ENCODE results near the gene USP4. TPM values are rescaled to one million over a fixed set of nuclear protein-coding genes. Genes with fewer than 3 reads are reported as not detected.

USP4 gene
- total RNA-seq, 1 donor from 2014 or later: 55.0 TPM

DNA sequence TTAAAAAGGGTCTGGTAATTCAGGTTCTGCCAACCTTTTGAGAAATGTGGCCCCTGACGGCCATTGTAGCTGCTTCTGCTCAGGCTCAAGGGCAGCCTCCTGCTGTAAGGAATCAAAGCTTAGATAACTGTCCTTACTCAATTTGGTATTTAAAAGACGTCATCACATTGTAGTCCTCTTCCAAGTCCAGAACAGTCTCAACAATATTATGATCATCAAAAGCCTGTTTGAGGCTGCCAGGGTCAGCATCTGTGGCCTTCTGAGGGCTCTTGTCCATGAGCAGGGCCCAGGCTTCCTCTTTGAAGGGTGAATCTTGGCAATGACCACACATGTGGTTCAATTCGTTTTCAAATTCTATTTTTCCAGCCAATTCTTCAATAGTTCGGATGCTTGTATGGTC, 68.8 kb downstream of the USP4 start:
- Mint-ChIP-seq H3K36me3 (ENCODE audit: low read depth, unreplicated experiment) (no peaks in the 10 kb centered on the region), H3K4me1 (ENCODE audit: unreplicated experiment) (peaks cover 10% of the 10 kb centered on the region), H3K27ac (ENCODE audit: unreplicated experiment) (no peak overlapping the region), H3K9me3 (ENCODE audit: unreplicated experiment) (no peaks in the 10 kb centered on the region), H3K27me3 (ENCODE audit: unreplicated experiment) (peaks cover 2% of the 10 kb centered on the region), H3K4me3 (ENCODE audit: unreplicated experiment) (no peak overlapping the region)
- TF ChIP-seq, protein P1, sequence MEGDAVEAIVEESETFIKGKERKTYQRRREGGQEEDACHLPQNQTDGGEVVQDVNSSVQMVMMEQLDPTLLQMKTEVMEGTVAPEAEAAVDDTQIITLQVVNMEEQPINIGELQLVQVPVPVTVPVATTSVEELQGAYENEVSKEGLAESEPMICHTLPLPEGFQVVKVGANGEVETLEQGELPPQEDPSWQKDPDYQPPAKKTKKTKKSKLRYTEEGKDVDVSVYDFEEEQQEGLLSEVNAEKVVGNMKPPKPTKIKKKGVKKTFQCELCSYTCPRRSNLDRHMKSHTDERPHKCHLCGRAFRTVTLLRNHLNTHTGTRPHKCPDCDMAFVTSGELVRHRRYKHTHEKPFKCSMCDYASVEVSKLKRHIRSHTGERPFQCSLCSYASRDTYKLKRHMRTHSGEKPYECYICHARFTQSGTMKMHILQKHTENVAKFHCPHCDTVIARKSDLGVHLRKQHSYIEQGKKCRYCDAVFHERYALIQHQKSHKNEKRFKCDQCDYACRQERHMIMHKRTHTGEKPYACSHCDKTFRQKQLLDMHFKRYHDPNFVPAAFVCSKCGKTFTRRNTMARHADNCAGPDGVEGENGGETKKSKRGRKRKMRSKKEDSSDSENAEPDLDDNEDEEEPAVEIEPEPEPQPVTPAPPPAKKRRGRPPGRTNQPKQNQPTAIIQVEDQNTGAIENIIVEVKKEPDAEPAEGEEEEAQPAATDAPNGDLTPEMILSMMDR (IDR thresholded peaks at IDR 0.05; ENCODE audit: unreplicated experiment): no peak
- no peak for DNase-seq (ENCODE audit: low spot score)

DNA sequence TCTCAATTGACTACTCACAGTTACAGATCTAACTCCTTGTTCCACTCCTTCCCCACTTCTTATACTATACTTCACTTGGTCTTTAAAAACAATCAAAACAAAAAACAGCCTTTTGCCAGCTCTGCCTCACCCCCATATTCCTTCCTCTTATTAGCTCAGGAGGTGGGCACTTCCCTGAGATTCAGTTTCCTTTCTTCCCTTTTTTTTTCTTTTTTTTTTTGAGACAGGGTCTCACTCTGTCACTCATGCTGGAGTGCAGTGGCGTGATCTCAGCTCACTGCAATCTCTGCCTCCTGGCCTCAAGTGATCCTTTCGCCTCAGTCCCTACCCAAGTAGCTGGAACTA, 69.7 kb downstream of the USP4 start:
- TF ChIP-seq, protein P1 (IDR thresholded peaks at IDR 0.05; ENCODE audit: unreplicated experiment): no peak

DNA sequence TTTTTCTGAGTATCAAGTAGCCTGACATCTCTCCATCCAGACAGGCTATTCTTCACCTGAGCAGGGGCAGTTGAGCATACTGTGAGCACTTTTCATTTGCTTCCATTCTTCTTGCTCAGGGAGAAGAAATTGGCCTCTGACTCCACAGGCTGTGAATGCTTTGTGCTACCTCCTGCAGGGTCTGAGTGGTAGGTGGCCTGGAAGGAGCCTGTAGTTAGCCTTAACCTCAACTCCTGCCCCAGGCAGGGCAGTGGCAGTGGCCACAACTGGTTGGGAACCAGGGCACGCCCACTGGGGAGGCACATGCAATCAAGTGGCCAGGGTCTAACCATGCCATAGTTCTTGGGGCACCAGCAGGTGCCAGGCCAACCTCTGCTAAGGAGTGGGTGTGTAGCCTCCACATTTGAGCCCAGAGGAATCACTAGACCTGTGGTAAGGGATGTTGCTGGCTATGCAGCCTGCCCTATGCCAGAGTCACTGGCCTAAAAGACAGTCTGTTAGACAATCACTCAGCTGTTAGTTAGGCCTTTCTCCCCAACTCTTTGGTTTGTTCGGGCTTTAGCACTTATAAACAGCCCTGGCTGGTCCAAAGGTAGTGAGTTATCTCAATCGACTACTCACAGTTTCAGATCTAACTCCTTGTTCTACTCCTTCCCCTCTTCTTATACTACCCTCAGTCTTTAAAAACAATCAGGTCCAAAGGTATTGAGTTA, 70.3 kb downstream of the USP4 start:
- DNase-seq (ENCODE audit: low spot score): no peak
- Mint-ChIP-seq H3K36me3 (ENCODE audit: low read depth, unreplicated experiment) (no peaks in the 10 kb centered on the region), H3K27me3 (ENCODE audit: unreplicated experiment) (peaks cover 2% of the 10 kb centered on the region), H3K27ac (ENCODE audit: unreplicated experiment) (peak overlapping the region; percentile 2), H3K4me1 (ENCODE audit: unreplicated experiment) (peaks cover 6% of the 10 kb centered on the region), H3K9me3 (ENCODE audit: unreplicated experiment) (no peaks in the 10 kb centered on the region), H3K4me3 (ENCODE audit: unreplicated experiment) (no peak overlapping the region)
- TF ChIP-seq, protein P1 (IDR thresholded peaks at IDR 0.05; ENCODE audit: unreplicated experiment): no peak

More for the DNA sequence above, 69.7 kb downstream of the USP4 start:
- DNase-seq (ENCODE audit: low spot score): no peak
- H3K4me1 Mint-ChIP-seq (ENCODE audit: unreplicated experiment): peaks cover 6% of the 10 kb centered on the region
- H3K36me3 Mint-ChIP-seq (ENCODE audit: low read depth, unreplicated experiment): no peaks in the 10 kb centered on the region
- H3K4me3 Mint-ChIP-seq (ENCODE audit: unreplicated experiment): no peak overlapping the region
- H3K9me3 Mint-ChIP-seq (ENCODE audit: unreplicated experiment): no peaks in the 10 kb centered on the region
- peak overlapping the region; percentile 2 for H3K27ac Mint-ChIP-seq (ENCODE audit: unreplicated experiment)
- peaks cover 2% of the 10 kb centered on the region for H3K27me3 Mint-ChIP-seq (ENCODE audit: unreplicated experiment)

DNA sequence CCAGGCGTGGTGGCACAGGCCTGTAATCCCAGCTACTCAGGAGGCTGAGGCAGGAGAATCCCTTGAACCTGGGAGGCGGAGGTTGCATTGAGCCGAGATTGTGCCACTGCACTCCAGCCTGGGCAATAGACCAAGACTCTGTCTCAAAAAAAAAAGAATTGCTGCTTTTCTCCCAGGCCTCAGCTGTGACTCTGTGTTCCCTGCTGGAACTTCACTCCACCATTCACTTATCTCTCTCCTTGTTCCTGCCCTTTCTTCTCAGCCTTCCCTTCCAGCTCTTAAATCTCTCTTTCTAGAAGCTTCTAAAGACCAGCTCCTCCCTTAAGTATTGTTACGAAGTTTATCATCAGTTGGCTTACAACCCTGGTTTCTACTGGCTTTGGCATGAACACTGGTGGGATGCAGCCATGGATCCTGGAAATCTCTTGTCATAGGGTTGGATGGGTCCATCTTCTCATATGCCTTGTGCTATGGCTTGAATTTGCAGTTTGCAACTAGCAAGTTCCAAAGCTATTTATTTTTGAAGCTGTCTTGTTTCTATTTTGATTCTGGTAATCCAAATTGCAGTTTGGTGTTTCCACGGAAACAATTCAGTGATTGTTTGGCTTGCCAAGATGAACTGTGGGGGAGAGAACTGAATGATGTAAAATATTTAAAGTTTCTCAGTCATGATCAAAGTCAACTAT, 73.3 kb downstream of the USP4 start:
- Mint-ChIP-seq H3K36me3 (ENCODE audit: low read depth, unreplicated experiment) (no peaks in the 10 kb centered on the region), H3K9me3 (ENCODE audit: unreplicated experiment) (no peaks in the 10 kb centered on the region), H3K27me3 (ENCODE audit: unreplicated experiment) (peaks cover 2% of the 10 kb centered on the region), H3K27ac (ENCODE audit: unreplicated experiment) (no peak overlapping the region), H3K4me1 (ENCODE audit: unreplicated experiment) (peaks cover 6% of the 10 kb centered on the region), H3K4me3 (ENCODE audit: unreplicated experiment) (peak overlapping the region; percentile 52)
- TF ChIP-seq, protein P1 (IDR thresholded peaks at IDR 0.05; ENCODE audit: unreplicated experiment): no peak
- no peak for DNase-seq (ENCODE audit: low spot score)
